NCI-H2227 (cell line): ENCODE results near the gene PHLDB2.

Experiments
- DNase-seq: peaks from one replicate; lab custom pipeline; 2025; ENCODE audit not compliant: unreplicated experiment; lab: John Stamatoyannopoulos, UW

Gene PHLDB2

GRCh38 chr3:111850537-111850936 is 8.5 kb upstream of the PHLDB2 start:
- DNase-seq: no peak

- no peak for DNase-seq
These were observed 7.5 kb upstream of the PHLDB2 start for GRCh38 chr3:111851511-111851954.

- no peak for DNase-seq
These were observed 6.5 kb upstream of the PHLDB2 start for GRCh38 chr3:111852540-111852939.

- no peak for DNase-seq
These were observed 6.0 kb upstream of the PHLDB2 start for GRCh38 chr3:111853068-111853467.

- no peak for DNase-seq
These were observed 4.1 kb upstream of the PHLDB2 start for GRCh38 chr3:111854990-111855389.

- no peak for DNase-seq
These were observed 2.6 kb upstream of the PHLDB2 start for GRCh38 chr3:111856501-111856900.

- no peak for DNase-seq
These were observed 1.6 kb upstream of the PHLDB2 start for GRCh38 chr3:111857474-111857873.

- no peak for DNase-seq
These were observed 423 bp upstream of the PHLDB2 start for GRCh38 chr3:111858642-111859041.

- peak; percentile 6 for DNase-seq
These were observed 1.2 kb downstream of the PHLDB2 start for GRCh38 chr3:111859974-111860859.

- DNase-seq: no peak
These were observed 2.3 kb downstream of the PHLDB2 start for GRCh38 chr3:111861391-111861790.

GRCh38 chr3:111862415-111862814 is 3.4 kb downstream of the PHLDB2 start:
- DNase-seq: no peak

- no peak for DNase-seq
These were observed 3.9 kb downstream of the PHLDB2 start for GRCh38 chr3:111862974-111863373.

- DNase-seq: no peak
These were observed 5.1 kb downstream of the PHLDB2 start for GRCh38 chr3:111863942-111864694.

GRCh38 chr3:111864821-111865656 is 6.0 kb downstream of the PHLDB2 start:
- DNase-seq: no peak

GRCh38 chr3:111867889-111868426 is 8.9 kb downstream of the PHLDB2 start:
- DNase-seq: no peak

GRCh38 chr3:111870620-111871019 is 11.6 kb downstream of the PHLDB2 start:
- no peak for DNase-seq

GRCh38 chr3:111871809-111872623 is 13.0 kb downstream of the PHLDB2 start:
- DNase-seq: no peak

GRCh38 chr3:111872979-111873378 is 13.9 kb downstream of the PHLDB2 start:
- no peak for DNase-seq

GRCh38 chr3:111874177-111874820 is 15.2 kb downstream of the PHLDB2 start:
- no peak for DNase-seq

- DNase-seq: no peak
These were observed 22.4 kb downstream of the PHLDB2 start for GRCh38 chr3:111881480-111881879.
